Vagina (tissue), 2 donors: ENCODE measurements around the gene CKAP4.

ENCODE experiments used
- POLR2A ChIP-seq, 2 donors: fragments of 450-650 bp; IDR thresholded peaks; one replicate each; pipeline ENCODE4 v1.6.1; 2017; ENCODE audit warnings: antibody characterized with exemption in 2 of 2, mild to moderate bottlenecking in 2 of 2, moderate library complexity in 2 of 2
- POLR2AphosphoS5 ChIP-seq, 2 donors: sonication (generic); formaldehyde crosslinking; IDR thresholded peaks; one replicate each; pipeline ENCODE4 v1.9.0; 2017; ENCODE audit warnings: antibody characterized with exemption in 2 of 2, mild to moderate bottlenecking in 2 of 2, low read depth in 1 of 2; ENCODE audit not compliant: insufficient read depth in 1 of 2
- TF ChIP-seq, protein P1 (sequence below), 3 experiments: fragments of 450-650 bp in 2 of 3; fragments of 200-600 bp in 1 of 3; sonication (generic) in 1 of 3; IDR thresholded peaks; one replicate each; pipeline ENCODE4 v1.5.1; 2017 to 2019; ENCODE audit warnings: antibody characterized with exemption in 3 of 3, mild to moderate bottlenecking in 2 of 3, moderate library complexity in 2 of 3

- TF ChIP-seq, protein P1, sequence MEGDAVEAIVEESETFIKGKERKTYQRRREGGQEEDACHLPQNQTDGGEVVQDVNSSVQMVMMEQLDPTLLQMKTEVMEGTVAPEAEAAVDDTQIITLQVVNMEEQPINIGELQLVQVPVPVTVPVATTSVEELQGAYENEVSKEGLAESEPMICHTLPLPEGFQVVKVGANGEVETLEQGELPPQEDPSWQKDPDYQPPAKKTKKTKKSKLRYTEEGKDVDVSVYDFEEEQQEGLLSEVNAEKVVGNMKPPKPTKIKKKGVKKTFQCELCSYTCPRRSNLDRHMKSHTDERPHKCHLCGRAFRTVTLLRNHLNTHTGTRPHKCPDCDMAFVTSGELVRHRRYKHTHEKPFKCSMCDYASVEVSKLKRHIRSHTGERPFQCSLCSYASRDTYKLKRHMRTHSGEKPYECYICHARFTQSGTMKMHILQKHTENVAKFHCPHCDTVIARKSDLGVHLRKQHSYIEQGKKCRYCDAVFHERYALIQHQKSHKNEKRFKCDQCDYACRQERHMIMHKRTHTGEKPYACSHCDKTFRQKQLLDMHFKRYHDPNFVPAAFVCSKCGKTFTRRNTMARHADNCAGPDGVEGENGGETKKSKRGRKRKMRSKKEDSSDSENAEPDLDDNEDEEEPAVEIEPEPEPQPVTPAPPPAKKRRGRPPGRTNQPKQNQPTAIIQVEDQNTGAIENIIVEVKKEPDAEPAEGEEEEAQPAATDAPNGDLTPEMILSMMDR (IDR thresholded peaks at IDR 0.05): no peak
- TF ChIP-seq POLR2AphosphoS5 (IDR thresholded peaks at IDR 0.05; ENCODE audit: insufficient read depth in 1 of 2, low read depth in 1 of 2): no peak
- TF ChIP-seq POLR2A (IDR thresholded peaks at IDR 0.05): no peak
Measured at GRCh38 chr12:106249411-106250135, 1.8 kb upstream of the CKAP4 start.
